Caco-2 (cell line): ENCODE data around the gene VWA1. TPM values are rescaled to one million over a fixed set of nuclear protein-coding genes. Genes with fewer than 3 reads are reported as not detected.

ENCODE experiments used
- BruUV-seq: library from RNA; stranded (reverse); fragments of 400-500 nt; replicated peaks from 2 replicates; lab custom pipeline; 2021; lab: Mats Ljungman, UMichigan
- CTCF ChIA-PET: fragments of 300-600 bp; sonication (Branson Sonifier 250); formaldehyde crosslinking; loops from one replicate; lab custom pipeline; 2022; ENCODE audit warnings: antibody characterized with exemption; lab: Charles Lee
- POLR2A ChIA-PET: fragments of 300-600 bp; sonication (Branson Sonifier 250); formaldehyde crosslinking; loops from one replicate; lab custom pipeline; 2022; ENCODE audit warnings: antibody characterized with exemption; lab: Charles Lee
- DNase-seq, 2 experiments: peaks; one replicate each; pipeline versions ENCODE4 v3.0.0 to v3.0.0-alpha.2; 2020 to 2022
- H3K27me3 ChIP-seq: replicated peaks from 2 replicates; pipeline ENCODE4 v1.6.0; 2011; ENCODE audit warnings: low read length; ENCODE audit not compliant: control insufficient read depth, insufficient read depth
- H3K36me3 ChIP-seq: 2 replicates; pipeline ENCODE4 v1.5.1; 2011; ENCODE audit warnings: low read length; ENCODE audit not compliant: control insufficient read depth, insufficient read depth
- H3K4me1 ChIP-seq: fragments of 250-450 bp; sonication (Bioruptor Pico); 2 replicates; pipeline ENCODE4 v1.5.1; 2020; ENCODE audit warnings: mild to moderate bottlenecking
- H3K4me3 ChIP-seq: 2 replicates; pipeline ENCODE4 v1.5.1; 2011; ENCODE audit warnings: low read depth, mild to moderate bottlenecking, control low read depth, low read length
- H3K9me3 ChIP-seq: fragments of 250-450 bp; sonication (Bioruptor Pico); 2 replicates; pipeline ENCODE4 v1.5.1; 2020; ENCODE audit warnings: mild to moderate bottlenecking, moderate library complexity
- H3K27ac Mint-ChIP-seq: one replicate; pipeline ENCODE4 v1.8.0; 2022; ENCODE audit warnings: mixed read lengths; ENCODE audit not compliant: unreplicated experiment
- H3K27me3 Mint-ChIP-seq: one replicate; pipeline ENCODE4 v1.8.0; 2022; ENCODE audit warnings: mixed read lengths; ENCODE audit not compliant: insufficient read depth, unreplicated experiment
- H3K36me3 Mint-ChIP-seq: one replicate; pipeline ENCODE4 v1.8.0; 2022; ENCODE audit warnings: mild to moderate bottlenecking, mixed read lengths; ENCODE audit not compliant: insufficient read depth, unreplicated experiment
- H3K4me1 Mint-ChIP-seq: one replicate; pipeline ENCODE4 v1.8.0; 2022; ENCODE audit warnings: low read depth, mixed read lengths; ENCODE audit not compliant: unreplicated experiment
- H3K4me3 Mint-ChIP-seq: one replicate; pipeline ENCODE4 v1.8.0; 2022; ENCODE audit warnings: mild to moderate bottlenecking, moderate library complexity, mixed read lengths; ENCODE audit not compliant: unreplicated experiment
- H3K9me3 Mint-ChIP-seq: one replicate; pipeline ENCODE4 v1.8.0; 2022; ENCODE audit warnings: mixed read lengths; ENCODE audit not compliant: unreplicated experiment
- intact Hi-C: fragments of 100-400 bp; cut with micrococcal nuclease; formaldehyde crosslinking; loops from one replicate; pipeline ENCODE4 v1.10.0; 2022; ENCODE audit not compliant: unreplicated experiment
- total RNA-seq: library from RNA; stranded (reverse); gene quantifications from 2 replicates; pipeline ENCODE4 v1.2.3, GENCODE V29; 2022
- TF ChIP-seq, protein P1 (sequence below), 2 experiments: fragments of 200-600 bp in 1 of 2; IDR thresholded peaks; 1 replicate in 1 of 2; 2 replicates in 1 of 2; pipeline versions ENCODE4 v1.5.1 to v1.8.0; 2011 to 2022; ENCODE audit warnings: antibody characterized with exemption in 1 of 2, control low read depth in 1 of 2, inconsistent platforms in 1 of 2, low read depth in 1 of 2, low read length in 1 of 2, mild to moderate bottlenecking in 1 of 2, moderate library complexity in 1 of 2; ENCODE audit not compliant: insufficient read depth in 1 of 2, severe bottlenecking in 1 of 2, unreplicated experiment in 1 of 2

The VWA1 gene
- total RNA-seq, 1 experiment from 2014 or later, result 74.7 TPM

DNA sequence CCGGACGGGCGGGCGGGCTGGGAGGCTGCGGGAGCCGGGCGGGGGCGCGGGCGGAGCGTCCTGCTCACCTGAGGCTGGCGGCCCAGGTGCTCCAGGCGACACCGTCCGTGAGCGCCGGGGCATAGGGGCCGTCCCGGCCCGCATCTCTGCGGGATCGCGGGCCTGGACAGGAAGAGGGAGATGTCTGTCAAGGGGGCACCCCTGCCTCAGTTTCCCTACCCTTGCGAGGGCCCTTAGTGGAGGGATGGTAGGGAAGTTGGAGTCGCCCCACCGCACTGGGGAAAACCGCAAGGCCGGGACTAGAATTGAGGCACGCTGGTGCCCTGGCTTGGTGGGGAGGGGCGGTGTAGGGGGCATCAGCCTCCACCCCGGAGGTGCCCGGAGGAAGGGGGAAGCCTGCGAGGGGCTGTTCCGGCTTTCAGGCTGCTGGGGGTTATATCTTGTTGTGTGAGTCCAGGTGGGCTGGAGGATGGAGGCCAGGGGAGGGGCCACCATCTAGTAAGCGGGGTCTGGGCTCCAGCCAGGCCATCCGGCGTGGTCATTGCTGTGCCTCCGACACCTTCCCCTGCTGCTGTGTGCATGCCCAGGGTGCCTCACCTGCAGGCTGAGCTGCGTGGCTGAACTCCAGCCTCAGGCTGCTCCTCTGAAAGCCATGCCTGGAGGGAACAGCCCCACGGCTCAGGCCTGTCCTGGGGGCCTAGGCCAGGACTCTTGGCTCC, 580 bp downstream of the VWA1 start:
- Histone ChIP-seq H3K27me3 (no peaks in the 10 kb centered on the region), H3K4me3 (peak overlapping the region; percentile 70), H3K4me1 (peaks cover 59% of the 10 kb centered on the region), H3K9me3 (no peaks in the 10 kb centered on the region), H3K36me3 (no peaks in the 10 kb centered on the region)
- ChIA-PET CTCF (no interaction called here), POLR2A (interaction anchor here (0.6 kb wide), 1 partner anchor 37 kb away, joined by 4 read pairs; the partner anchor contains the start of gene CCNL2)
- peaks cover 8% of the 10 kb centered on the region for H3K36me3 Mint-ChIP-seq
- BruUV-seq, result TSS peak; percentile 28
- H3K9me3 Mint-ChIP-seq, result no peaks in the 10 kb centered on the region
- peak overlapping the region; percentile 74 for H3K4me3 Mint-ChIP-seq
- H3K4me1 Mint-ChIP-seq, result no peaks in the 10 kb centered on the region
- TF ChIP-seq, protein P1, sequence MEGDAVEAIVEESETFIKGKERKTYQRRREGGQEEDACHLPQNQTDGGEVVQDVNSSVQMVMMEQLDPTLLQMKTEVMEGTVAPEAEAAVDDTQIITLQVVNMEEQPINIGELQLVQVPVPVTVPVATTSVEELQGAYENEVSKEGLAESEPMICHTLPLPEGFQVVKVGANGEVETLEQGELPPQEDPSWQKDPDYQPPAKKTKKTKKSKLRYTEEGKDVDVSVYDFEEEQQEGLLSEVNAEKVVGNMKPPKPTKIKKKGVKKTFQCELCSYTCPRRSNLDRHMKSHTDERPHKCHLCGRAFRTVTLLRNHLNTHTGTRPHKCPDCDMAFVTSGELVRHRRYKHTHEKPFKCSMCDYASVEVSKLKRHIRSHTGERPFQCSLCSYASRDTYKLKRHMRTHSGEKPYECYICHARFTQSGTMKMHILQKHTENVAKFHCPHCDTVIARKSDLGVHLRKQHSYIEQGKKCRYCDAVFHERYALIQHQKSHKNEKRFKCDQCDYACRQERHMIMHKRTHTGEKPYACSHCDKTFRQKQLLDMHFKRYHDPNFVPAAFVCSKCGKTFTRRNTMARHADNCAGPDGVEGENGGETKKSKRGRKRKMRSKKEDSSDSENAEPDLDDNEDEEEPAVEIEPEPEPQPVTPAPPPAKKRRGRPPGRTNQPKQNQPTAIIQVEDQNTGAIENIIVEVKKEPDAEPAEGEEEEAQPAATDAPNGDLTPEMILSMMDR (IDR thresholded peaks at IDR 0.05; ENCODE audit: insufficient read depth in 1 of 2, low read depth in 1 of 2, low read length in 1 of 2, severe bottlenecking in 1 of 2, unreplicated experiment in 1 of 2), result no peak
- no peaks in the 10 kb centered on the region for H3K27me3 Mint-ChIP-seq
- intact Hi-C loops, result no loop called here
- DNase-seq, result no peak
- H3K27ac Mint-ChIP-seq, result no peak overlapping the region

DNA sequence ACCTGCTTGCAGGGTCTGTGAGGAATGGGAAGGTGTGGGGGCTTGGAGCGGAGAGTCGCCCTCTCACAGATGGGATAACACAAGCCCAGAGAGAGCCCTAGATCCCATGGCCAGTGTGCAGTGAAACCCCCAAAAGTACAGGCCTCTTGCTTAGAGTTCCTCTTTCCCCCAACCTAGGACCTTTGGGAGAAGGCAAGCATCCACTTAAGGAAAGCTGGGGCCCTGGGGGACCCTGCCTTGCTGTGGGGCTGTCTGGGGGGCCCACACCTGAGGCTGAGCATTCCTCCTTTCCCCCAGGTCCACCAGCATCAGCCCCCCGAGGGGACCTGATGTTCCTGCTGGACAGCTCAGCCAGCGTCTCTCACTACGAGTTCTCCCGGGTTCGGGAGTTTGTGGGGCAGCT, 1.1 kb downstream of the VWA1 start:
- CTCF ChIA-PET, result no interaction called here

DNA sequence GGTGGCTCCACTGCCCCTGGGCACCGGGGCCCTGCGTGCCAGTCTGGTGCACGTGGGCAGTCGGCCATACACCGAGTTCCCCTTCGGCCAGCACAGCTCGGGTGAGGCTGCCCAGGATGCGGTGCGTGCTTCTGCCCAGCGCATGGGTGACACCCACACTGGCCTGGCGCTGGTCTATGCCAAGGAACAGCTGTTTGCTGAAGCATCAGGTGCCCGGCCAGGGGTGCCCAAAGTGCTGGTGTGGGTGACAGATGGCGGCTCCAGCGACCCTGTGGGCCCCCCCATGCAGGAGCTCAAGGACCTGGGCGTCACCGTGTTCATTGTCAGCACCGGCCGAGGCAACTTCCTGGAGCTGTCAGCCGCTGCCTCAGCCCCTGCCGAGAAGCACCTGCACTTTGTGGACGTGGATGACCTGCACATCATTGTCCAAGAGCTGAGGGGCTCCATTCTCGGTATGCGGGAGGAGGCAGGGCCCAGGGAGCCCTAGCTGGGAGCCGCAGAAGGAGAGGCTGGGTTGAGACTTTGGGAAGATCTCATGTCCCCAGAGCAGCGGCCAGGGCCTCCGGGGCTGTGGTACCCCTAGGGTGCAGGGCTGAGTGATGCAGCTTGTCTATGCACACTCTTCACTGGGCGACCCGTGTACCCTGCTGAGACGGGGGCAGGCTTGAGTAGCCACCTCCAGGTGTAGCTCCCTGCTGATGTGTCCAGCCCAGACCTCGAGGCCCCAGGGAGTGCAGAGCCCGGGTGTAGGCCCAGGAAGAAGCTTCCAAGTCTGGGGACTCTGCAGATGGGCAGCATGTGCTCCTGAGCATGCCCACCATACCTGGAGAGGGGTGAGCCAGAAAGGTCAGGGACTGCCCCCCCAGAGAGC, 1.8 kb downstream of the VWA1 start:
- intact Hi-C loops, result no loop called here
- H3K36me3 ChIP-seq, result no peaks in the 10 kb centered on the region
- no peaks in the 10 kb centered on the region for H3K27me3 ChIP-seq
- Mint-ChIP-seq H3K36me3 (peaks cover 14% of the 10 kb centered on the region), H3K27me3 (no peaks in the 10 kb centered on the region), H3K27ac (no peak overlapping the region), H3K4me3 (peak overlapping the region; percentile 74), H3K4me1 (no peaks in the 10 kb centered on the region), H3K9me3 (no peaks in the 10 kb centered on the region)
- H3K4me1 ChIP-seq, result peaks cover 49% of the 10 kb centered on the region
- TF ChIP-seq, protein P1 (IDR thresholded peaks at IDR 0.05; ENCODE audit: insufficient read depth in 1 of 2, low read depth in 1 of 2, low read length in 1 of 2, severe bottlenecking in 1 of 2, unreplicated experiment in 1 of 2), result no peak
- no peaks in the 10 kb centered on the region for H3K9me3 ChIP-seq
- no TSS peak for BruUV-seq
- POLR2A ChIA-PET, result interaction anchor here (0.8 to 1.0 kb wide), 2 partner anchors 30 to 62 kb away, joined by 3 to 6 read pairs; partner anchors contain the start of genes AURKAIP1 and MRPL20
- H3K4me3 ChIP-seq, result no peak overlapping the region
- no peak for DNase-seq
- CTCF ChIA-PET, result no interaction called here

More for the DNA sequence above, 1.1 kb downstream of the VWA1 start:
- H3K27me3 Mint-ChIP-seq, result no peaks in the 10 kb centered on the region
- H3K4me3 Mint-ChIP-seq, result peak overlapping the region; percentile 74
- H3K27ac Mint-ChIP-seq, result no peak overlapping the region
- no peaks in the 10 kb centered on the region for H3K4me1 Mint-ChIP-seq
- TF ChIP-seq, protein P1 (IDR thresholded peaks at IDR 0.05; ENCODE audit: insufficient read depth in 1 of 2, low read depth in 1 of 2, low read length in 1 of 2, severe bottlenecking in 1 of 2, unreplicated experiment in 1 of 2), result no peak
- intact Hi-C loops, result no loop called here
- H3K9me3 Mint-ChIP-seq, result no peaks in the 10 kb centered on the region
- POLR2A ChIA-PET, result no interaction called here
- Histone ChIP-seq H3K4me1 (peaks cover 56% of the 10 kb centered on the region), H3K27me3 (no peaks in the 10 kb centered on the region), H3K9me3 (no peaks in the 10 kb centered on the region), H3K36me3 (no peaks in the 10 kb centered on the region), H3K4me3 (peak overlapping the region; percentile 70)
- no TSS peak for BruUV-seq
- no peak for DNase-seq
- H3K36me3 Mint-ChIP-seq, result peaks cover 10% of the 10 kb centered on the region
